ENCODE measurements around the gene BGLAP. TPM values are rescaled to one million over a fixed set of nuclear protein-coding genes. Genes with fewer than 3 reads are reported as not detected.

Gene BGLAP
- total RNA-seq, 1 experiment from 2014 or later, result 2.4 TPM

DNA sequence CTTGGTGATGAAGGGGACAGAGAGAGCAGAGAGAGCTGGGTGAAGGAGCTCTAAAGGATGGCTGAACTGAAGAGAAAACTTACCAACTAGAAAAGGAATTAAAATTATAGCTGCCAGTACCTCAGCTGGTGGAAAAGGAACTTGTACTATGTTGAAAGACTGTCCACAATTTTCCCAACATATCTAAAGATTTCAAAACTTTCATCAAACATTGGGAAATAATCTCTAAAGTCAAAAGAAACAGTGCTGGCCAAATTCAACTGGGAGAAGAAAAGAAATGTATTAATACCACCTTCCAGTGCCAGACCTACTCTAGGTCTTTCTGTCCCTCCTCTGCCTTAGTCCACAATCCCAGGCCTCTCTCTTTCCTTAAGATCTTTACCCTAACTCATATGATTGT is 34.5 kb downstream of the BGLAP start:
- Histone ChIP-seq H3K27me3 (replicated peaks; ENCODE audit: insufficient read depth, low read depth, low read length, poor library complexity) (no peaks in the 10 kb centered on the region), H3K4me1 (ENCODE audit: insufficient read depth, low read length, poor library complexity, severe bottlenecking) (peaks cover 8% of the 10 kb centered on the region), H3K36me3 (ENCODE audit: insufficient read depth, low read length, poor library complexity, severe bottlenecking) (peaks cover 87% of the 10 kb centered on the region), H3K27ac (ENCODE audit: low read depth, low read length, poor library complexity, severe bottlenecking) (no peak overlapping the region), H3K9me3 (ENCODE audit: low read depth, low read length, poor library complexity, severe bottlenecking) (no peaks in the 10 kb centered on the region), H3K4me3 (ENCODE audit: low read depth, low read length, poor library complexity, severe bottlenecking) (no peak overlapping the region)
- no peak for TF ChIP-seq EZH2 (IDR thresholded peaks at IDR 0.05; ENCODE audit: borderline replicate concordance, low read depth, low read length, poor library complexity, severe bottlenecking)
- TF ChIP-seq, protein P1, sequence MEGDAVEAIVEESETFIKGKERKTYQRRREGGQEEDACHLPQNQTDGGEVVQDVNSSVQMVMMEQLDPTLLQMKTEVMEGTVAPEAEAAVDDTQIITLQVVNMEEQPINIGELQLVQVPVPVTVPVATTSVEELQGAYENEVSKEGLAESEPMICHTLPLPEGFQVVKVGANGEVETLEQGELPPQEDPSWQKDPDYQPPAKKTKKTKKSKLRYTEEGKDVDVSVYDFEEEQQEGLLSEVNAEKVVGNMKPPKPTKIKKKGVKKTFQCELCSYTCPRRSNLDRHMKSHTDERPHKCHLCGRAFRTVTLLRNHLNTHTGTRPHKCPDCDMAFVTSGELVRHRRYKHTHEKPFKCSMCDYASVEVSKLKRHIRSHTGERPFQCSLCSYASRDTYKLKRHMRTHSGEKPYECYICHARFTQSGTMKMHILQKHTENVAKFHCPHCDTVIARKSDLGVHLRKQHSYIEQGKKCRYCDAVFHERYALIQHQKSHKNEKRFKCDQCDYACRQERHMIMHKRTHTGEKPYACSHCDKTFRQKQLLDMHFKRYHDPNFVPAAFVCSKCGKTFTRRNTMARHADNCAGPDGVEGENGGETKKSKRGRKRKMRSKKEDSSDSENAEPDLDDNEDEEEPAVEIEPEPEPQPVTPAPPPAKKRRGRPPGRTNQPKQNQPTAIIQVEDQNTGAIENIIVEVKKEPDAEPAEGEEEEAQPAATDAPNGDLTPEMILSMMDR (conservative IDR thresholded peaks at IDR 0.05; ENCODE audit: low read depth, low read length), result no peak
- no peak for DNase-seq (ENCODE audit: low spot score)
- intact Hi-C loops (cut with micrococcal nuclease; ENCODE audit: unreplicated experiment), result loop anchor here (10.0 kb wide), 1 partner anchor 58 kb away; the partner anchor contains the start of genes CCT3 and TSACC
- no TSS peak for BruUV-seq (replicated peaks)
- ChIA-PET CTCF (interaction anchor here (0.7 kb wide), 1 partner anchor 131 kb away, joined by 10 read pairs; no protein-coding TSS in a partner anchor), POLR2A (ENCODE audit: low non-redundant PET) (no interaction called here)

DNA sequence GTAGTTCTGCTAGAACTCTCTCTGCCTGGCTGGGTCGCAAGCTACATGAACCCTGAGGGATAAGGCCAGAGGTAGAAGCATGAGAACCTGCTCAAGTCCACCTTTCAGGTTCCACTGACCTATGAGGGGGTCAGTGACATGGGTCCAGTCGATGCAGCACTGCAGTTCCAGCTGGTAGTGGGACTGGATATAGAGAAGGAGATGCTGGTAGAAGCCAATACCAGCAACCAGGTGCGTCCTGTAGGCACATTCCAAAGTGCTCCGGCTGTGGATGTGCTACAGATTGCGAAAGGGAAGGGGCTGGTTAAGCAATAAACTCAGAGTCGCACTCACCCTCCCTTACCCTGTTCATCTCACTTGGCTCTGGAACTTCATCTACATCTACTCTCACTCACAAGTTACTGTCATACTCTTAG is 35.0 kb downstream of the BGLAP start:
- intact Hi-C loops (cut with micrococcal nuclease; ENCODE audit: unreplicated experiment), result loop anchor here (10.0 kb wide), 1 partner anchor 58 kb away; the partner anchor contains the start of genes CCT3 and TSACC
- CTCF ChIA-PET, result no interaction called here
- TF ChIP-seq, protein P1 (conservative IDR thresholded peaks at IDR 0.05; ENCODE audit: low read depth, low read length), result no peak
- TF ChIP-seq EZH2 (IDR thresholded peaks at IDR 0.05; ENCODE audit: borderline replicate concordance, low read depth, low read length, poor library complexity, severe bottlenecking), result no peak
- Histone ChIP-seq H3K4me3 (ENCODE audit: low read depth, low read length, poor library complexity, severe bottlenecking) (no peak overlapping the region), H3K27me3 (replicated peaks; ENCODE audit: insufficient read depth, low read depth, low read length, poor library complexity) (no peaks in the 10 kb centered on the region), H3K4me1 (ENCODE audit: insufficient read depth, low read length, poor library complexity, severe bottlenecking) (peaks cover 8% of the 10 kb centered on the region), H3K36me3 (ENCODE audit: insufficient read depth, low read length, poor library complexity, severe bottlenecking) (peaks cover 82% of the 10 kb centered on the region), H3K27ac (ENCODE audit: low read depth, low read length, poor library complexity, severe bottlenecking) (no peak overlapping the region), H3K9me3 (ENCODE audit: low read depth, low read length, poor library complexity, severe bottlenecking) (no peaks in the 10 kb centered on the region)
- BruUV-seq (replicated peaks), result no TSS peak
- DNase-seq (ENCODE audit: low spot score), result no peak
- POLR2A ChIA-PET (ENCODE audit: low non-redundant PET), result no interaction called here

DNA sequence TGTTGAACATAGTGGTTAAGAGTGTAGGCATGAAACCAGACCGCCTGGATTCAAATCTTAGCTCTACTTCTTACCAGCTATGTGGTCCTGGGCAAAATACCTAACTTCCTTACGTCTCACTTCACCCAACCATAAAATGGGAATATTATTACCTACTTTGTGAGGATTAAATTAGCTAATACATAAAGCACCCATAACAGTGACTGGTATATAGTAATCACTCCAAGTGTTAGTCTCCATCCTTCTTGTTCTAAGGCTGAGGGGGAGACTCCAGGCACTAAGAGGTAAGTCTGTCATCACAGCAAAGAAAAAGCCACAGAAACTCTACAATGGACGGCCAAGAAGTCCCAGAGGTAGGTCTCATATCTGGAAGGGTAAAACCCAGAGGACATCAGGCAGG is 37.9 kb downstream of the BGLAP start:
- peaks cover 55% of the 10 kb centered on the region for H3K36me3 ChIP-seq (ENCODE audit: insufficient read depth, low read length, poor library complexity, severe bottlenecking)
- CTCF ChIA-PET, result no interaction called here

More for the DNA sequence above, 37.9 kb downstream of the BGLAP start:
- no peak overlapping the region for H3K27ac ChIP-seq (ENCODE audit: low read depth, low read length, poor library complexity, severe bottlenecking)
- H3K4me3 ChIP-seq (ENCODE audit: low read depth, low read length, poor library complexity, severe bottlenecking), result no peak overlapping the region
- no peak for TF ChIP-seq EZH2 (IDR thresholded peaks at IDR 0.05; ENCODE audit: borderline replicate concordance, low read depth, low read length, poor library complexity, severe bottlenecking)
- TF ChIP-seq, protein P1 (conservative IDR thresholded peaks at IDR 0.05; ENCODE audit: low read depth, low read length), result no peak
- POLR2A ChIA-PET (ENCODE audit: low non-redundant PET), result no interaction called here
- no peak for DNase-seq (ENCODE audit: low spot score)
- intact Hi-C loops (cut with micrococcal nuclease; ENCODE audit: unreplicated experiment), result loop anchor here (10.0 kb wide), 1 partner anchor 55 kb away; the partner anchor contains the start of genes CCT3 and TSACC
- H3K4me1 ChIP-seq (ENCODE audit: insufficient read depth, low read length, poor library complexity, severe bottlenecking), result peaks cover 8% of the 10 kb centered on the region
- BruUV-seq (replicated peaks), result no TSS peak
- no peaks in the 10 kb centered on the region for H3K27me3 ChIP-seq (replicated peaks; ENCODE audit: insufficient read depth, low read depth, low read length, poor library complexity)
- H3K9me3 ChIP-seq (ENCODE audit: low read depth, low read length, poor library complexity, severe bottlenecking), result no peaks in the 10 kb centered on the region
